Stimulated activated CD8-positive, alpha-beta memory T cell treated with anti-CD3 and anti-CD28 coated beads, Interleukin-4, amount 100 ng/mL, for 1 hour (primary cell): ENCODE data around the gene KRTAP12-1.

Experiments used
- DNase-seq, 2 donors: peaks; one replicate each; pipeline ENCODE4 v3.0.0-alpha.2; 2020; ENCODE audit warnings: low read depth in 2 of 2, low spot score in 1 of 2

KRTAP12-1 gene, protein sequence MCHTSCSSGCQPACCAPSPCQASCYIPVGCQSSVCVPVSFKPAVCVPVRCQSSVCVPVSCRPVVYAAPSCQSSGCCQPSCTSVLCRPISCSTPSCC

DNA sequence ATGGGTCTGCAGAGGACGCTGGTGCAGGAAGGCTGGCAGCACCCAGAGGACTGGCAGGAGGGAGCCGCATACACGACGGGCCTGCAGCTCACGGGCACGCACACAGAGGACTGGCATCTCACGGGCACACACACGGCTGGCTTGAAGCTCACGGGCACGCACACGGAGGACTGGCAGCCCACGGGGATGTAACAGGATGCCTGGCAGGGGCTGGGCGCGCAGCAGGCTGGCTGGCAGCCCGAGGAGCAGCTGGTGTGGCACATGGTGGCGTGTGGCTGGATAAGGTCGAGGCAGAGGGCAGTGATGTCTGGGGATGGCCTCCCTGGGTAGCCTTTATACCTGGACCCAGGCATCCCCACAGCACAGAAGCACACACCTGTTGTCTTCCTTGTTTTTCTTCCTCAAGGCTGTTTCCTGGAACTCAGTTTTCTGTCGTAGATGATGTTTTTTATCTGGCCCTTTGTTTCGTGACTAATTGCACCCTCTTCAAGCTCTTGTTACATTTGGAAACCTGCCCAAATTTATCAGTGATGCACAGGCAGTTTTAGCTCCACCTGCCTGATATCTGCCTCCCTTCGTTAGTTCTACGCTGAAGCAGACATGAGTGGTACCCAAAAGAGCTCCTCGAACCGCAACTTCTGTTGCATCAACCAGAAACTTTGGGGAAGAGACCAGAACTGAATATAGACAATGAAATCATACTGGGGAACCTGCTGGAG is at the start of gene KRTAP12-1:
Gene KRTAP12-1 (minus strand): TSS at position 303 of the 719 bp plus-strand sequence. CDS start 40 bp downstream, at position 263.
- no peak for DNase-seq

DNA sequence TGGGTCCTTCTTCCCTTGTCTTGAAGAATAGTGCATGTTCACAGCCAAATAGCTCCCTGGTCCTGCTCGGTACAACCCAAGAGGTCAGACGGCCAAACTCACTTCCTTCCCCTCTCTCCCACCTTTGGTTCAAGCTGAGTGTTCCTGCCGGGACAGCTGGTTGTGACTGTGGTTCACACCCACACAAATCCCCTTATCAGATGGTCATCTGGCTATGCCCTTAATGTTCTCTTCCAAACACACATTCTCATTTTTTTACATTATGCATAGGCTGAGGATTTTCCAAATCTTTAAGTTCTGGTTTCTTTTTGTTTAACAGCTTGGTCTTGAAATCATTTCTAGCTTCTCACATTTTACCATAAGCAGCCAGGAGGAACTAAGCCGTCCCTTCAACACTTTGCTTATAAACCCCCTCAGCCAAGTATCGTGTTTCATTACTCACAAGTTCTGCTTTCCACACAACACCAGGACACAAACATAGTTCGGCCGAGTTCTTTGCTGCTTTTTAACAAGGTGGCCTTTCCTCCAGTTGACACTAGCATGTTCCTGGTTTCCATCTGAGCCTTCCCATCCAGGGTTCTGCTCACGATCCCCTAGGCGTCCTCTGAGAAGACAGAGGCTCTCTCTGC is 49.1 kb upstream of the KRTAP12-1 start:
- DNase-seq = no peak

DNA sequence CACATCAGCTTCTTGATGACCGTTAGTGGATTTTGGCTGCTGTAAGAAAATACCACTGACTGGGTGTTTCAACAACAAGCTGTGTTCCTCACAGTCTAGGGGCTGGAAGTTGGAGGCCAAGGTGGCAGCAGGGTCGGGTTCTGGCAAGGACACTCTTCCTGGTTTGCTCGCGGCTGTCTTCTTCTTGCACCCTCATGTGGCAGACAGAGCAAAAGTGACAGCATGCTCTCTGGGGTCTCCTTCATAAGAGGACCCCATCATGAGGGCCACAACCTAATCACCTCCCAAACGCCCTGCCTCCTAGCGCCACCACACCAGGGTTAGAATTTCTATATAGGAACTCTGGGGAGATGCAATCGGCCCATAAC is 48.0 kb upstream of the KRTAP12-1 start:
- DNase-seq = no peak

DNA sequence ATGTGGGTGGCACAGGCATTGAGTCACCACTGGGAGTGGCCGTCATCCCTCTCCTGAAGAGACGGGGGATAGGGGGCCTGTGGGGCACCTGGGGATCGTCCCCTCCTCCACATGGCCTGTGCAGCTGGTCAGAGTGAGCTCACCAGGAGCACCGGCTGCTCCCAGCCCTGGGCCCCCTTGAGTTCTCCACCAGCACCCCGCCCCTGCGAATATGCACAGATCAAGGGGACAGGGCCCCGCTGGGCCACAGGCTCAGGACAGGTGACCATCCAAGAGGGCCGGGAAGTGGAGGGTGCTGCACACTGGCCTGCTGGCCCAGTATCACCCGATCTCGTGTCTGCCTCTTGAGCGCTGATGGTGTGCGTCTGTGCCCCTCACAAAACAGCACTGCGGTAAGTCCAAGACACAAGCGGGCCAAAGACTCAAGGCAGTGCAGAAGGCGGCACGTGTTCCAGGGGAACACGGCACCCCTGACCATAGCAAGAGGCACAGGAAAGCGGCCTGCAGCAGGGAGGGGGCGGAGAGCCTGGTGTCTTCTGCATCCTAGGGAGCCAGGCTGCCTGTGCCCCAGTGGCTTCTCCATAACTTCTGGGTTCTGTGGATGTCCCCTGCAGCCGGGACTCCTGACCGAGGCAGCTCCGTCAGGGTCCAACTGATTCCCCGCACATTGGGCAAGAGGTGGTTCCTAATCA is 47.5 kb upstream of the KRTAP12-1 start:
- DNase-seq = no peak

DNA sequence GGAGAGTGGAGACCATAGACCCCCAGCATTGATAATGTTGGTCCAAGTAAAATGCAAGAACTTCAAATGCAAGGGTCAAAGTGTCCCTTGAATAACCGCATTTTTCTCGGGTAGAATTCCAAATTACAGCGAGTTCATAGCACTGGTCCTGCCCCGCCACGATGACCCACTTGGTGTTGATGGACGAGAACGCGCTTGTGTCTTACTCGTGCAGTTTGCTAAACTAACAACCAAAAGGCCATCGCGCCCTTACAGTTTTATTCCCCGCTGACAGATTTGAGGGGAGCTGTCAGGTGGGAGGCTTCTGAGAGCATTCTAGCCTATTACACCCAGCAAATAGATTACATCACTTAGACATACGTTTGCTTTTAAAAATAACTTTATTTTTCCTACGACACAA is 46.8 kb upstream of the KRTAP12-1 start:
- DNase-seq = no peak

DNA sequence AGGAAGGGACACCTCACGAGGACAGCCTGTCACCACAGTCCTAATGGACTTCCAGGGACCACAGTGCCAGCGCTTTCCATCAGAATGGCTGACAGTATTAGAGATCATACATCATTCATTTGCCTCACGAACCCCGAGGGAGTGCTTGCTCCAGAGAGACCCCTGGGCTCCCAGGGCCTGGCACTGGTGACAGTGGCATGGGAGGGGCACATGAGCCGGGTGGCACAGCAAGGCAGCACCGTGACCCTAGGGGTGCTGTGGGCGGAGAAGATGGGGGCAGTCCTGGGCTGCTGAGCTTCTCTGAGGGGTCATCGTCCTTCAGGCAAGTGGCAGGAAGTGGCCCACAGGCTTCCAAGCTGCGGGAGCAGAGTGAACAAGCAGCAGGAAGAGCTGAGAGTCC is 45.8 kb upstream of the KRTAP12-1 start:
- DNase-seq = no peak

DNA sequence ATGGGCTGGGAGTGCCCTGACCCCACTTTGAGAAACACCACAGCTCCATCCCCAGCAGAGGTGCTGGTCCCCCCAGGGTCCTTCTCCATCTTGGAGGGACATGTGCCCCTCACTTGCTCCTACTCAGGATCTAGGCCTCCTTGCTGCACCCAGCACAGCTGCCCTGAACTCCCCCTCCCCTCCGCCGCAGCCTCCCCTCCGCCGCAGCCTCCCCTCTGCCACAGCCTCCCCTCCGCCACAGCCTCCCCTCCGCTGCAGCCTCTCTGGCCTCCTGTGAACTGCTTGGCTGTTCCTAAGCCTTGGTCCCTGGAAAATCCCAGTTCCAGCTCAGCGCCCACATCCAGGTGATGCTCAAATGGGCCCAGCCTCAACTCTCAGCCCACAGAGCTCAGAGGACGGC is 45.4 kb upstream of the KRTAP12-1 start:
- no peak for DNase-seq

DNA sequence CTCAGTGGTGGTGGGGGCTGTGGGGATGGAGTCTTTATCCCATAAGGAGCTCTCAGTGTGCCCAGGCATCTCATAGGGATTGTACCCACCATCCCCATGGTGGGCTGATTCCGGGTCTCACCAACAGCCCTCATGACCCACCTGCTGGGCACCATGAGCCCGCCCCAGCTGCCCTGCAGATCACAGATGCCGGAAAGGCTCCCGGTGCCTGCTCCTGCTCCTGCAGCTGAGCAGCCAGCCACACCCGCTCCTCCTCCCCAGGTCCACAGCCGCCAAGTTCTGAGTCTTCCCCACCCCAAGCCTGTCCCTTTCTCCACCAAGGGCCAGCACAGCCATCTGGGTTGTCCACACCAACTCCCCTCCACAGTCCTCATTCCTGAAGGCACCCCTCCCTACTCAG is 44.9 kb upstream of the KRTAP12-1 start:
- DNase-seq = no peak

DNA sequence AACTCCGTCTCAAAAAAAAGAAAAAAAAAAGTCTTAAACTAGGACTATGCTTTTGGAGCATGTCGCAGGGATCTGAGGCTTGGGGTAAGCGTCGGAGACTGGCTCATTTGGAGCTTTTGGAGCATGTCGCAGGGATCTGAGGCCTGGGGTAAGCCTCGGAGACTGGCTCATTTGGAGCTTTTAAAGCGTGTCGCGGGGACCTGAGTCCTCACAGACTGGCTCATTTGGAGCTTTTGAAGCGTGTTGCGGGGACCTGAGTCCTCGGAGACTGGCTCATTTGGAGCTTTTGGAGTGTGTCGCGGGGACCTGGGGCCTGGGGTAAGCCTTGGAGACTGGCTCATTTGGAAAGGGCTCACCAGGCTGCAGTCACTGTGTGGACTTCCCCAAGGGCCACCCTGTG is 43.0 kb upstream of the KRTAP12-1 start:
- DNase-seq = no peak

DNA sequence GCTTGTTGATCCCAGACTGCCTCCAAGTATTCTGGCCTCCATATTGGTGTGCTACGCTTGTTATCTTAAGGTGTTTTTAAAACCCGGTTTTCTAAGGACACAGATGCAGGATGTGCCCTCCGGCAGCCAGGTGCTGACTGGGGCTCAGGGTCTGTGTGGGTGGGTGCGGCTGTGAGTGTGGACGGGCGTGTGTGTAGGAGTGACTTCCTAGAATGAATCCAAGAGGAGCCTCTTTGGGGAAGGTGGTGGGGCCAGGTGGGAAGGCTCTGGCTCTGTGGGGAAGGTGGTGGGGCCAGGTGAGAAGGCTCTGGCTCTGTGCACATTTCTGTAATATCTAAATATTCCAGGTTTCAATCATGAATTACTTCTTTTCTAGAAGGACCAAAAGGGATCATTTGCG is 42.2 kb upstream of the KRTAP12-1 start:
- DNase-seq = no peak

DNA sequence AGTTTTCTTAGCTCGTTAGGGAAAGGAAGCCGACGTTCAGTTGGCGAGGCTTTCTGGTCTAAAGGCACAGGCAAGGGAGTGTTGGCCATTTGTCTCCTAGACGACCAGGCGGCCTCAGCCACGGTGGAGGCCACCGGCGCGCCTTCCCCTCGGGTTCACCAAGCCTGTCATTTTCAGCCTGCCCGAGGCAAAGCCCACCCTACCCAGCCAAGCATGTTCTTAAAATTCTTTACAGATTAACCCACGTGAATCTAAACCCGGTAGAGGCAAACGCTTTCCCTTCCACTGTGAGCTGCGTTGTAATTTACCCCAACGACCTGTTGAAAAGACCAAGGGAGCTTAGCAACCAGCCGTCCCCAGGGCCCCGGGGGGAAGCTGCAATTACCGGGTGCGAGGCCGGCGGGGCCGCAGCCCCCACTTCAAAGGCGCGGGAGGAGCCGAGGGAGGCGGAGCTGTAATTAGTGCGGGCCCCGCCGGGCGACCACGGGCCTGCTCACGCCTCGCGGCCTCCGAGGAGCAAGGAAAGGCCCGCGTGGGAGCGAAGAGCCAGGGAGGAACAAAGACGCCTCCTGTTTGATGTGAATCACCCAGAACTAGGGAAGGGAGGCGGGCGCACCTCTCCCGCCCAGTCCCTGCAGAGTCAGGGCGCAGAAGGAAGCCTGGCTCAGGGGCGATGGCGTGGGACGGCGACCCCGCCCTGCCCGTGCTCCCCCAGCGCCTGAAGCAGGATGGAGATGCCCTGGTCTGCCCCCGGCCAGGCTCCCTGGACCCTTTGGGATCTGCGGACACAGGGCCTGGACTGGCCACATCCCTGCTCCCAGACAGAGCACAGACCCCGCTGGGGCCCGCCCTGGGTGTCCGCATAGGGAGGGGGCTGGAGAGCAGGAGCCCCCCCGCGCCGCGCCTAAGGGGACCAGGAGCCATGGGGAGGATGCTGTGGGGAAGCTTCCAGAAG is 41.5 kb upstream of the KRTAP12-1 start:
- no peak for DNase-seq

DNA sequence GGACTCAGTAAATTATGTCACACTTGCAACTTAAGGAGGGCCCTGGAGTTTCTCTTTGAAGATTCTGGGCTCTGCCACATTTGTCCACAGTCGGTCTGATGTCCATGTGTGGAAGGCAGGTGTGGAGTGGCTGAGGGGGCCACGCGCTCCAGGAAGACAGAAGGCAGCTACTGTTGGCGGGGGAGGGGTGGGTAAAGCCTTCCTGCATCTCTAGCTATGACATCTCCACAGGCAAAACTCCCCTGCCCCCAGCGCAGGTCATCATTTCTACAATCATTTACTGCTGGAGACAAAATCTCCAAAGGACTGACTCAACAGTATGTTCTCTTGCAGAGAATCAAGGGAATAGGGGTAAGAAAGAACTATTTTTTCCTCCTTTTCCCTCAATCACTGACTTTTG is 40.8 kb upstream of the KRTAP12-1 start:
- DNase-seq = no peak

DNA sequence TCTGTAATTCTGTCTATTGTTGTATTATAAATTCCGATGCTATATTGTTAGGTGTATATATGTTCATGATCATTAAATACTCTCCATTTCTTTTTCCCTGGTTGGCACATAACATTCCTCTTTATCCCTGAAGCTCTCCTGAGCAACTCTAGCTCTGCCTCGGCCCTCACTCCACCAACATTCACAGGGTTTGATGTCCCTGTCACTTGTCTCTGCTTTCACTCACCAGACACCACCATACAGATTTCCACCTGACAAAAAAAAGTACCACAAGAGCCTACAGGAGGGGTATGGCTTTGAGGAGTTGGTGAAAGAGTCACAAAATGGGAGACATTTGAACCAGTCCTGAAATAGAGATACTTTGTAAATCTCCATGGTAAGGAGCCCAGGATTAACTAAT is 38.2 kb upstream of the KRTAP12-1 start:
- no peak for DNase-seq

DNA sequence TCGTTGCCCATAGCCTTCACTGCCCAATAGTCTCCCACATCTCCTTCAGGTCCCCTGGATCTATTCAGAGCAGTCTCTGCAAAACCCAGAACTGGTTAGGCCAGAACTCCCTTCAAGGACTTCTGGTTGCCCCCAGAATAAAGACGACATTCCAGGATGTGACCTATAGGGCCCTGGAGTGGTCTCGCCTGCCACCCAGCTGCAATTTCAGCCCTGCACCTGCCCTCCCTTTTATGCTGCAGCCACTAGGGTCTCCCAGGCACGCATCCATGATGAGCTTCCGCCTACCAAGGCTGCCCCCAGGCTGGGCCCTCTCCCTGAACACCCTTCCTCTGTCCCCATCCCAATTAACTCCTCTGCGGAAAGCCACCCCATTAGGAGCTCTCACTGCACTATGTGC is 36.6 kb upstream of the KRTAP12-1 start:
- DNase-seq = no peak

DNA sequence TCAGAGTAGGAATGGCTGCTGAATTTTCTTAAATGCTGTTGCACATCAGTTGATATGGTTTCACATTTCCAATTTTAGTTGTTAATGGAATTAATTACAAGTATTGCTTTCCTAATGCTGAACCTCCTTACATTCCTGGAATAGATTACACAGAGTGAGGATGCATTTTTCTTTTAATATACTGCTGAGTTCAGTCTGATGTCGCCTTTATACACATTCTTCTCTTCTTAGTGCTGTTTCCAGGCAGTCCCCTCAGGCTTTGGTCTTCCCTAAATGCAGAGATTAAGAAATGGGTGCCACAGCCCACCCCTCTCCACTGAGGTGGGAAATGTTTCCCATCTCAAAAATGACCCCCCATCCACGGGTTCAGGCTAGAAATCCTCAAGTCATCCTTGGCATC is 36.1 kb upstream of the KRTAP12-1 start:
- DNase-seq = no peak

DNA sequence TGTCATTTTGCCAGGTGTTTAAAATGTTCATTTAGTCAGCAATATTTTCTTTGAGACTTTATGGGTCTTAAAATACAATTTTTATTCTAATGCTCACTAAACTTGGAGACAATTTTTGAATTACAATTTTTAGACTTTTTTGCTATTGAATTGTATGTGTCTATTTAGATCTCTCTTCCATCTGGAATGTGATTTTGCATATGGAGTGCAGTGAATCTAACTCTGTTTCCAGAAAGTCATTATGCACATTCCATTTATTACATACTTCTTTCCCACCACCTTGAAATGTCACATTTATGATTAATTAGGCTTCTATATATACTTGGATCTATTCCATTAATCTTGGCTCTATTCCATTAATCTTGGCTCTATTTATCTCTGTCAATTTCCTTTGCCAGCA is 35.0 kb upstream of the KRTAP12-1 start:
- DNase-seq = no peak

DNA sequence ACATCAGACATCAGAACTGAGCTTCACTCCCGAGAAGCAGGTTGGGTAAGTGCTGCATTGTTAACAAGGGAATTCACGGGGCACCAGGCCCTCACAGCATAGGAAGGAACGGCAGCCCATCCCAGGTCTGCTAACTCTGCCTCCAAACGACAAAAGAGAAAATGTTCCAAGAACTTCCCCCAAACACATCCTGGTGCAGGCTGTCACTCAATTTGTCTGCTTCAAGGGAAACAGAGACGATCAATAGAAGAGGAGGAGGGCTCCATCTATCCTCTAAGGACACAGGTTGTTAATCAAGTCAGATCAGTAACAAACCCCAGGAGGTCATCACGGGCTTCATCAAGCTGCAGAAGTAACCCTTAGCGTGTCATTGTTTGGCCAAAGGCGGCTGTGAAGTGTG is 32.9 kb upstream of the KRTAP12-1 start:
- no peak for DNase-seq

DNA sequence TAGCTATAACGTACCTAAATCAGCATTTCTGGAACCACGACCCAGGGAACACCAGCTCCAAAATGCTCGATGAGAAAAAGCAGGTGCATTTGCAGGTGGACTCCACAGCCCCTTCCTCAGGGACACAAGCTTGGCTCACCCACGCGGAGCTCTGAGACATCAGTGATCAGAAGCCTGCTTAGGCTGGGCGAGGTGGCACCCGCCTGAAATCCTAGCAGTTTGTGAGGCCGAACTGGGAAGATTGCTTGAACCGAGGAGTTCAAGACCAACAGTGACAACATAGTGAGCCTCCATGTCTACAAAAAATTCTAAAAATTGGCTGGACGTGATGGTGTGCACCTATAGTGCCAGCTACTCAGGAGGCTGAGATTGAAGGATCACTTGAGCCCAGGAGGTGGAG is 31.9 kb upstream of the KRTAP12-1 start:
- no peak for DNase-seq

DNA sequence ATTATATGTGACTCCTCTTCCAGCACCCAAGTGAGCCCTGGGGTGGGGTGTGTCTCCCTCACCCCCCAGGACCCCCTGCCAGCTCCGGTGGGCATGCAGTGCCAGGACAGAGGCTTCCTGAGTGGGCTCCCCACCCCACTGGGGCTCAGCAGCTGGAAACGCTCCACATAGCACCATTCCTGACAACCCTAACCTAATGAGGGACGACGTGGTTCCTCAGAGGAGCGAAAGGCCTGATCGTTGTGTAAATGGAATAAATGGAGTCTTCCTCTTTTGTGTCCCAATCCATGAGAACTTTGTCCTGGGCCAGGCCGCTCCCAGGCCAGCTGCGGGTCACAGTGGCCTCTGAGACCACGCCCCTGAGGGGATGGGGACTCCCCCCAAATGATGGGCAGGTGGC is 31.2 kb upstream of the KRTAP12-1 start:
- no peak for DNase-seq

DNA sequence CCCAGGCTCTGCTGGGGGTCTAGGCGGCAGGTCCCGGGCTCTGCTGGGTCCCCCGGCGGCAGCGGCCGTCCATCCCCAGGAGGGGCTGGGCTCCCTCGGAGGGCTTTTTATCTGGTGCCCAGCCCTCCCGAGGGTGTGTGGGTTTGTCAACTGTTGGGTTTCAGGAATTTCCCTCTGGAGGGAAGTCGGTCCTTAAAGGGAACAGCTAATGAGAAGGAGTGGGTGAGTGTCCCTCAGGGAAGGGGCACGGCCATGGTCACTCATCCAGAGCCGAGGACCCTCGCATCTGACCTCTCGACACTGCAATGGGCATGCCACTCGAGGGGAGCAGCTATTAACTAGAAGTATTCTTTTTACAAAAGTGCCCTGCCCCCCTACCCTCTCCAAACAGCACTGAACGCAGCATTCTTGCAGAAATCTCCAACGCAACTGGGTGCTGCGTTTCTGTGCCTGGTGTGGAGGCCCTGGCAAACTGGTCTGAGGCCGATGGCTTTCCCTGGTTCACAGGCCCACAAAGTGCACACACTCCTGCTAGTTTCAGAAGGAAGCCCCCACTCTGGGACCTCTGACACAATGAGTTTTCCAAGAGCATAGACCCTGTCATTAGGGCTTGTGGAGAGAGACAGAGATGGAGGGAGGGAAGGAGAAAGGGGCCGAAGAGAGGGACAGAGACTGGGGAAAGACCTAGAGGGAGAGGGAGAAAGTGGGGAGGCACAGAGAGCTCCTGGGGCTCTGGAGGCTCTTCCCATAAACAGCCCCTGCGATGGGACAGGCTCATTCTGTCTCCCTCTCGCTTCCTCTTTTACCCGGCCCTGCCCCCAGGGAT is 30.5 kb upstream of the KRTAP12-1 start:
- DNase-seq = no peak
